Stimulated activated CD4-positive, alpha-beta T cell treated with anti-CD3 and anti-CD28 coated beads, Interleukin-1b, Interleukin-23, amount 100 ng/mL, for 24 hours (primary cell): ENCODE results near the gene ZYG11B.
"Not testable (repeated sequence)": the region's sequence is repeated elsewhere in the genome, so short reads cannot be mapped to it uniquely, and the experiment has no call there.

Experiments used
- DNase-seq, 4 experiments: peaks; one replicate each; pipeline ENCODE4 v3.0.0-alpha.2; 2020; ENCODE audit warnings: low read depth in 4 of 4, low spot score in 1 of 4

ZYG11B gene

DNA sequence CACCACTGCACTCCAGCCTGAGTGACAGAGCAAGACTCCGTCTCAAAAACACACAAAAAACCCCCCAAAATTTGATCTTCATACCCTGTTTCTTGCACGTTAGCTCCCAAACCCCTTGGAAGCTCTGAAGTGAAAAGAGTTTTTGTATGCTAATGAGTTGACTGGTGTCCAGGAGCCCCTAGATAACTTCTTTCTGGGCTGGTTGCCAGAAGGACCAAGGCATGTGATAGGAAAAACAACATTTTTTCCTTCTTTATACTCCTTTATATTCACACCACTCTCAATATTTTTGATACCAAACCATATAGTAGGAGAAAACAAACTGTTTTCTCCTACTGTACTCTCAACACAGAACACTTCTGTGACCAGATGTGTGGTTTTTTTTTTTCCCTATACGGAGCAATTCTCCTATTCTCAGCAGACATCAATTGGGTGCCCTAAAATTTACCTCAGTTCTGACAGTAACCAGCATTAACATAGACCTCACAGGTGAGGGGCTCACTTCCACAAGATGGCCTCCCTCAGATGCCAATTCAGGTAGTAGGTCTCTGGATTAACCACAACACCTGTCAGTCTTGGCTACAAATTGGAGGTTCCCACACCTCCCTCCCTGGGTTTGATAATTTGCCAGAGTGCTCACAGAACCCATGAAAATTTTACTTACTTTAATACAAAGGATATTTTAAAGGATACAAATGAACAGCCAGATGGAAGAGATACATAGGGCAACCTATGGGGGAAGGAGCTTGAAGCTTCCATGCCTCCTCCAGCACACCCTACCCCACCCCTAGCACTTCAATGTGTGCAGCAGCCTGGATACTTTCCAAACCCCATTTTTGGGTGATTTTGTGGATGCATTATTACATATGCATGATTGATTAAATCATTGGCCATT lies 25.6 kb downstream of the ZYG11B start:
- no peak for DNase-seq

DNA sequence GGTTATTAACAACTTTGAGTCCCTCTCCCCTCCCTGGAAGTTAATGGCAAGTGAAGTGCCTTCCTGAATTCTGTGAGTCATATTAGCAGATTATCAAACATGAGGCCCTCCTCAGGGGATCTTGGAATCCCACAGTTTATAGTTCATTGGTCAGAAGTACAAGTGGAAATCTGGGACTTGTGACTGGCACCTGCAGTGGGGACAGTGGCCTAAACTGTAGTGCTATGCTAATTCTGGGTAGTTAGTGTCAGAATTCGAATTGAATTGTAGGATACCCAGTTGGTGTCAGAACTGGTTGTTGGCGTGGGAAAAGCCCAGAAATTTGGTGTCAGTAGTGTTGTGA lies 26.2 kb downstream of the ZYG11B start:
- DNase-seq = no peak

DNA sequence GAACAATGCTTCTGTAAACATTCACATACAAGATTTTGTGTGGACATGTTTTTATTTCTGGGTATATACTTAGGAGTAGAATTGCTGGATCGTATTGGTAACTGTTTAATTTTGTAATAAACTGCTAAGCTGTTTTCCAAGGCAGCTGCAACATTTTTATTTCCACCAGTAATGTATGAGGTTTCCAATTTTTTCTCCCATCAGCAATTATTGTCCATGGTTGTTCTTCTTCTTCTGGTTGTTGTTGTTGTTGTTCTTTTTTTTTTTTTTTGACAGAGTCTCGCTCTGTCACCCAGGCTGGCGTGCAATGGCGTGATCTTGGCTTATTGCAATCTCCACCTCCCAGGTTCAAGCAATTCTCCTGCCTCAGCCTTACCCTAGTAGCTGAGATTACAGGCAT lies 26.9 kb downstream of the ZYG11B start:
- no peak for DNase-seq

DNA sequence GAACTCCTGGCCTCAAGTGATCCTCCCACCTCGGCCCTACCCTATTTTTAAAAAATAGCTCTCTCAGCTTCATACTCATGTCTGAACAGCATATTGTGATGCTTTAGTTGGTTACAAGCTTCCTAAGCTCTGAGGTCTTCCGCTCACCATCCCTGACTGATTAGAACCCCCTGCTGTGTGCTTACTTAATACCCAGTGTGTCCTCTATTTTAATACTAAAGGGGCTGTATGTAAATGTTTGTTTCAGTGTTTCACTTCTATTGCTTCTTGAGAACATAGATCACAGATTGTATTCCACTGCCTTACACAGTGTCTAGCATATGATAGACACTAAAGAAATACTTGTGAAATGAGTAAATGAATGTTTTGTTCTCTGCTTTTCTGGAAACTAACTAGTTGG lies 29.8 kb downstream of the ZYG11B start:
- no peak for DNase-seq

DNA sequence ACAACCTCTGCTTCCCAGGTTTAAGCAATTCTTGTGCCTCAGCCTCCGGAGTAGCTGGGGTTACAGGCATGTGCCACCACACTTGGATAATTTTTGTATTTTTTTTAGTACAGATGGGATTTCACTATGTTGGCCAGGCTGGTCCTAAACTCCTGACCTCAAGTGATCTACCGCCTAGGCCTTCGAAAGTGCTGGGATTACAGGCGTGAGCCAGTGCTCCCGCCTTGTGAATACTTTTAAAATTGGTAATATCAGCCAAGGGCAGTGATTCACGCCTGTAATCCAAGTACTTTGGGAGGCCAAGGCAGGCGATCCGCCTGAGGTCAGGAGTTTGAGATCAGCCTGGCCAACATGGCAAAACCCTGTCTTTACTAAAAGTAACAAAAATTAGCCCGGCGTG lies 33.7 kb downstream of the ZYG11B start:
- DNase-seq = no peak

DNA sequence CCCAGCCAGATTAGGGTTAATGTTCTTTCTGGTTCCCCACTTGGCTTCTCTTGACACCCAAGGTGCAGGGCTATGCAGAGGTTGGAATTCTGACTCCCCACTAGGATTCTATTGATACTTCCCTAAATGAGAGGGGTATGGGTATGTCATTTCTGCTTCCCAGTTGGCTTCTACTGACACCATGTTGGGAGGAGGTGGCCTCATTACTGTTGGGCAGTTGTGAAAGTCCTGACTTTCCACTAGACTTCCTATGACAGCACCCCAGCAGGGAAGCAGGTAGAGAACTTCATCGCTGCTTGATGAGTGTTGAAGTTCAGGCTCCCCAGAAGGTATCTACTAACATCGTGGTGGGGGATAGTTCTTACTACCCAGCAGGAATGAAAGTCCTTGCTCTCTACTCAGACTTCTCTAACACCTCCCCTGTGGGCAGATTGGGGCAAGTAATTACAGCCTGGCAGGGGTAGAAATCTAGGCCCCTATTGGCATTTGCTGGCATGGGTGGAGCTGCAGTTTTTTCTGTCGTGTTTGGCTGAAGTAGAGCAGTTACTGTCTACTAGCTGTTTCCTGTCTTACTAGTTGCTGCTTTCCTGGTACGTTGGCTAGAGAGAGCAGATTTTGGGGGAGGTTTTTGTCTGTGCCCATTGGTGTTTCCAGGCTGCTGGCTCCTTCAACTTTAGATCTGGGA lies 41.5 kb downstream of the ZYG11B start:
- DNase-seq = no peak

DNA sequence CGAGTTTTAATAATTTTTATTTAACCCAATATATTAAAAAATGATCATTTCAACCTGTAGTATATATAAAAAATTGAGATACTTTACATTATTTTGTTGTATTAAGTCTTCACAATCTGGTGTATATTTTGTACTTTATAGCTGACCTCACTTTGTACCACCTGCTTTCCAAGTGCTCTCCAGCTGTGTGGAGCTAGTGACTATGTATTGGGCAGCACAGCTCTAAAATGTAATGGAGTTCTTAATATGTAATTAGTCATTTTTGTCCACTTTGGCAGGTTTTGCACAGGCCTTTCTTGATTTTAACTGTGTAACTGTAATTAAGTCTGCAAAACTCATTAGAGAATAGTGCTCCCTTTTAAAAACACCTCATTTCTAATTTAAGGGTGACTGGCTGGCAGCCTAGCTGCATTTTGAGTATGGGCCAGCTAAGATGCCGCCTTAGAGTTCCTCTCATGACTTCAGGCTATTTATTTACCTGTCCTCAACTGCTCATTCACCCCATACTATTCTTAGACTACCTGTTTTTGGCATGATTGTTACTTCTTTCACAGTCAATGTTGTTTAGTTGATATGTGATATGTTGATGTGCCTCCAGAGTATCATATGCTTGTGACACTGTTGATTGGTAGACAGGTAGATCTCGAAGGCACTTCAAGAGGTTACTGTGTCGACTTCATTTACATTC lies 43.2 kb downstream of the ZYG11B start:
- DNase-seq = no peak

DNA sequence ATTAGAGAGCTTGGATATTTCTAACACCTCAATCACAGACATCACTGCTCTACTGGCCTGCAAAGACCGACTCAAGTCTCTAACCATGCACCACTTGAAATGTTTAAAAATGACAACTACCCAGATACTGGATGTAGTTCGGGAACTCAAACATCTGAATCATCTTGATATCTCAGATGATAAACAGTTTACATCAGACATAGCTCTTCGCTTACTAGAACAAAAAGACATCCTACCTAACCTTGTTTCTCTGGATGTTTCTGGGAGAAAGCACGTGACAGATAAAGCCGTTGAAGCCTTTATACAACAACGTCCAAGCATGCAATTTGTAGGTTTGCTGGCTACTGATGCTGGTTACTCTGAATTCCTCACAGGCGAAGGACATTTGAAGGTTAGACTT lies 45.1 kb downstream of the ZYG11B start:
- DNase-seq = no peak

DNA sequence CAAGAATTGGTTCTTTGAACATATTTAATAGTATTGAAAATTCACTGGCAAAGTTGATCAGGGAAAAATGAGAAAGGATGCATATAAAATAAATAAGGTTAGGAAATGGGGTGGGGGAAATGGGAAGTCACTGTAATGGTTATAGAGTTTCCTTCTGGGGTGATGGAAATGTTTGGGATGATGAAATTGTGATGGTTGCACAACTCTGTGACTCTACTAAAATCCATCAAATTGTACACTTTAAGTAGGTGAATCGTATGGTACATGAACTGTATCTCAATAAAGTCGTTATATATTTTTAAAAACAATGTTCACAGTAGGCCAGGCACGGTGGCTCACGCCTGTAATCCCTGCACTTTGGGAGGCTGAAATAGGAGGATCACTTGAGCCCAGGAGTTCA lies 59.9 kb downstream of the ZYG11B start:
- DNase-seq = no peak

DNA sequence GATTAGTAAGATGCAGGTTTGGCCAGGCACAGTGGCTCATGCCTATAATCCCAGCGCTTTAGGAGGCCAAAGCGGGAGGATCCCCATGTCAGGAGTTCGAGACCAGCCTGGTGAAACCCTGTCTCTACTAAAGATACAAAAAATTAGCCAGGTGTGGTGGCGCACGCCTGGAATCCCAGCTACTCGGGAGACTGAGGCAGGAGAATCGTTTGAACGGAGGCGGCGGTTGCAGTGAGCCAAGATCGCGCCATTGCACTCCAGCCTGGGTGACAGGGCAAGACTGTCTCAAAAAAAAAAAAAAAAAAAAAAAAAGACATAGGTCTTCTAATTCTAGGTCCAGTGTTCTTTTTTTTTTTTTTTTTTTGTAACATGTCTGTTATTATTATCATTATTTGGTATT lies 64.2 kb downstream of the ZYG11B start:
- DNase-seq = not testable (repeated sequence)

DNA sequence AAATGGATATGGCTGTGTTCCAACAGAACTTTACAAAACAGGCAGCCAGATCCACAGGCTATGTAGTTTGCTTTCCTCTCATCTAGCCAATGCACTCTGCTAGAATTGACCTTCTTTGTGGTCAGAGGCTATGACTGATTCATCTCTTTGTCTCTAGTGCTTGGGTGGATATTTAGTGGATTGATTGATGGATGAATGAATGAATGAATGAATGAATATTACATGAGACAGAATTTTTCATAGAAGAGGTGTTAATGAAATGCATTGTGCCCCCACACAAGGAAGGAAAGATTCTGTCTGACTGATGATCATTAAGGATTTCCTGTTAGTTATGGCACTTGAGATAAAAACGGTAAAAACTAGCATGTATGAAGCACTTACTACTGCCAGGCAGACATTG lies 65.8 kb downstream of the ZYG11B start:
- no peak for DNase-seq

DNA sequence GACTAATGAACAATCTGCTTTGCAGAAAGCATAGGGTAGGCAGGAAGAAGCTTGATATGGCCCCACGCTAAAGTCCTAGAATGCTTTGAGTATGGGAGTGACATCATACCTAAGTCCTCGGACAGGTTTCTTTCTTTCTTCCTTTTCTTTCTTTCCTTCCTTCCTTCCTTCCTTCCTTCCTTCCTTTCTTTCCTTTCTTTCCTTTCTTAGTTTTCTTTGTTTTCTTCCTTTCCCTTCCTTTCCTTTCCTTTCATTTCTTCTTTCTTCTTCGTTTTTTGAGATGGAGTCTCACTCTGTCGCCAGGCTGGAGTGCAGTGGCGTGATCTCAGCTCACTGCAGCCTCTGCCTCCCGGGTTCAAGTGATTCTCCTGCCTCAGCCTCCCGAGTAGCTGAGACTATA lies 67.5 kb downstream of the ZYG11B start:
- DNase-seq = not testable (repeated sequence)

DNA sequence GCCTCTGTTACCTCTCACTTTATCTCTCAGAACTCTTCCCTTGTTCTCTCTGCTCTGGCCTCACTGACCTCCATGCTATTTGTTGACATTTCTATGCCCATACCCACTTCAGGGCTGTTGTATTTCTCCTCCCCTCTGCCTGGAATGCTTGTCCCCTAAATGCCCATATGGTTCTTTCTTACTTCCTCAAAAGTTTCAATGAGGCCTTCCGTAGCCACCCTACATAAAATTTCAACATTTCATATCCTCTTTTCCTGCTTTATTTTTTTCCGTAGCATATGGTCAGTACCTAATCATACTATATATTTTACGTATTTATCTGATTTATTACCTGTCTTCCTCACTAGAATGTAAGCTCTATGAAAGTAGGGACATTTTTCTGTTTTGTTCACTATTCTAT lies 69.2 kb downstream of the ZYG11B start:
- no peak for DNase-seq

DNA sequence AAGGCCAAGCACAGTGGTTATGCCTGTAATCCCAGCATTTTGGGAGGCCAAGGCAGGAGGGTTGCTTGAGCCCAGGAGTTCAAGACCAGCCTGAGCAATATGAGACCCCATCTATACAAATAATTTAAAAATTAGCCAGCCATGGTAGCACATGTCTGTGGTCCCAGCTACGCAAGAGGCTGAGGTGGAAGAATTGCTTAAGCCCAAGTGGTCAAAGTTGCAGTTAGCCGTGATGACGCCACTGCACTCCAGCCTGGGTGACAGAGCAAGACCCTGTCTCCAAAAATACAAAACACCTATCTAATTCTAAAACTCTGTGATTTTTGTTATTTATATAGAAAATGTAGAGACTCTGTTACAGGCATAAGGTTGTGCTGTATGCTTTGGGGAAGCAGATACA lies 72.1 kb downstream of the ZYG11B start:
- no peak for DNase-seq

DNA sequence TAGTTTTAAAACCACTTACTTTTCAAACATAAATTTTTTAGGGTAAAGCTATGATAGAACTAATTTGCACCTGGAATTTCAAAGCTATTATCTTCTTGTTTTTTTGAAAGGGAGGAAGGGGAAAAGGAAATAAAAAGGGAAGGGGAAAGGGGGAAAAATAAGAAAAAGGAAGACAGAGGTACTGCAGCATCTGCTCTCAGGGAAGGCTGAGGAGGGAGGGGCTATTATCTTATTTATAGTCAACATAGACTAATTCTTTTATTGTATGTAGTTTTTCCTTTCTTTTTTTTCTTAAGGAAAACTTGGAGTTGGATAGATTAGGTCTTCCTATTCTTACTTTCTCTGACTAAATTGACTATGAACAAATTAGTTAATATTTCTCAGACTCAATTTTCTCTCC lies 74.8 kb downstream of the ZYG11B start:
- DNase-seq = no peak

DNA sequence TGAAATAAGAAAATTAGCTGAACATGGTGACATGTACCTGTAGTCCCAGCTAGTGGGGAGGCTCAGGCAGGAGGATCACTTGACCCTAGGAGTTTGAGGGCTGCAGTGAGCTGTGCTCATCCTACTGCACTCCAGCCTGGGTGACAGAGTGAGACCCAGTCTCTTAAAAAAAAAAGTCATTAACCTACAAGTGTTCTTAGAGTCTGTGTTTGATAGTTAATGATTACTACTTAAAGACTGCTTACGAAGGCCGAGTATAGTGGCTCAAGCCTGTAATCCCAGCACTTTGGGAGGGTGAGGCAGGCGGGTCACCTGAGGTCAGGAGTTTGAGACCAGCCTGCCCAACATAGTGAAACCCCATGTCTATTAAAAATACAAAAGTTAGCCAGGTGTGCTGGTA lies 77.8 kb downstream of the ZYG11B start:
- DNase-seq = not testable (repeated sequence)

DNA sequence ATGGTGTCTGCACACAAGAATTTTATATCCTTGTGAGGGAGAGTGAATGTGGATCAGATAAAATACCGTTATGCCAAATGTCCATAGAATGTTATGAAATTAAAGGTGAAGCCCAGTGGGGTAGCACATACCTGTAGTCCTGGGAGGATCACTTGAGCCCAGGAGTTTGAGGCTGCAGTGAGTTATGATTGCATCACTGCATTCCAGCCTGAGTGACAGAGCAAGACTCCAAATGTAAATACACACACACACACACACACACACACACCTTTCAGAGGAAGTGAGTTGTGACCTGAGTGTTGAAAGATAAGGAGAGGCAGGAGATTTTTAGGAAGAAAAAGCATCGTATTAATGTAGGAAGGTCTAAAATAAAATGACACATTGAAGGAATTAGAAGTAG lies 88.2 kb downstream of the ZYG11B start:
- no peak for DNase-seq

DNA sequence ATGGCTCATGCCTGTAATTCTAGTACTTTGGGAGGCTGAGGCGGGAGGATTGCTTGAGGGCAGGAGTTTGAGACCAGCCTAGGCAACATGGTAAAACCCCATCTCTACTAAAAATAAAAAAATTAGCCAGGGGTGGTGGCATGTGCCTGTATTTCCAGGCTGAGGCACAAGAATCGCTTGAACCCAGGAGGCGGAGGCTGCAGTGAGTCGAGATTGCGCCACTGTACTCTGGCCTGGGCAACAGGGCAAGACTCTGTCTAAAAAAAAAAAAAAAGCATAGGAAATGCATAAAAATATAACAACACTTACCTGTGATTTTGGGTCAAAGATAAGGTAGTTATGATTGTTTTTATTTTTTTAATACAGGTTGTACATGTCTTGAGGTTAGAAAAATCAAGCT lies 94.6 kb downstream of the ZYG11B start:
- not testable (repeated sequence) for DNase-seq

DNA sequence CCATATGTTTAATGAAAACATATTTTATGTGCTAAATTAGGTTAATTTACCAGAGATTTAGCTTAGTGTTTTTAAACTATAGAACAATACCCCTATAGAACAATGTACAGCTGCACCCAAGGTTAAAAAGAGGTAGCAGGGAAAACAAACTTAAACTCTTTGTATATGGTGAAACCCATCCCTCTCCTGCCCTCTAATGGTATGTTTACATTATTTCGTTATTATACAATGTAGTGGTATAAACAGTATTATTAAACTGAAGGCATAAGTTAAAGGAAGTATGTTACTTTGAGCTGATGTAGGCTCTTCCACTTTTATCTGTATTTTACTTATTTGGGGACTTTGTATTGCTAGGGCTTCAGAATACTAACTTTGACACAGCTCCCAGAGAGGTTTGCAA lies 99.6 kb downstream of the ZYG11B start:
- no peak for DNase-seq

DNA sequence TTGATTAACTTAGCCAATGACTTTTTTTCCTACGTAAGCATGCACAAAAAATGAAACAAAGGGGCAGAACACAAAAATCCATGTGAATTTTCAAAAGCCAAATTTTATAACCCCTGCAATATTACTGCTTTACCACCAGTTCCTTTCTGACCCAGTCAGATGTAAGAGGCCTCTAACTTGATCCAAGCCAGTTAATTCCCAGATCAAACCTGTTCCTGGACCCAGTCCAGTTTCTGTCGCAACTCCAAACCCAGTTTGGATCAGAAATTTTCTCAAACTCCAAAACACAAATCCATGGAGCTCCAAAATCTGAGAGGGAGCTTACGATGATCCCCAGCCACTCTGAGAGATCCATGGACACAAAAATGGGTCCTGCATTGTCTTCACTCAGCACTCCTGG lies 108.5 kb downstream of the ZYG11B start:
- DNase-seq = no peak

DNA sequence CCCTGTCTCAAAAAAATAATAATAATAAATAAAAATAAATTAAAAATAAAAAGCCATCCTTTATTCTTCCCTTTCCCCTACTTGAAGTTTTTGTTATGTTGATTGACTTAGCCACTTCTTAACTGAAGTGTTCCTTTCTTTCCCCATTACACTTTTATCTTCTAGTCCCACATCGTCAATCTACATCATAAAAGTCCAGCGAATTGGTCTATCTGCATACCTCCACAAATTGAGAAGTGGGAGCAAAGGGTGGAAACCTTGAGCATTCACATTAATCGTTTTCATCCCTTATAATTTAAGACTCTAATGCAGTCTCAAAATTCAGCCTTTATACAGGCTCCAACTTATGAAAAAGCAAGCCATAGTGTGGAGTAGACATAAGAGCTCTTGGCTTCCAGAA lies 109.8 kb downstream of the ZYG11B start:
- DNase-seq = no peak

DNA sequence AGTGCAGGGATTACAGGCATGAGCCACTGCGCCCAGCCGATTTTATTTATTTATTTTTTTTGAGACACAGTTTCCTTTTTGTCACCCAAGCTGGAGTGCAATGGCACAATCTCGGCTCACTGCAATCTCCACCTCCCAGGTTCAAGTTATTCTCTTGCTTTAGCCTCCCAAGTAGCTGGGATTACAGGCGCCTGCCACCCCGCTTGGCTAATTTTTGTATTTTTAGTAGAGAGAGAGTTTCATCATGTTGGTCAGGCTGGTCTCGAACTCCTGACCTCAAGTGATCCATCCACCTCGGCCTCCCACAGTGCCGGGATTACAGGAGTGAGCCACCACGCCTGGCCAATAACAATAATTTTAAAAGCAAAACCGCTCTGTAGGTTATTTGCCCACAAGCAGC lies 112.9 kb downstream of the ZYG11B start:
- DNase-seq = not testable (repeated sequence)
